Vagina (tissue), 2 donors: ENCODE measurements around the gene HOXB2. TPM values are rescaled to one million over a fixed set of nuclear protein-coding genes. Genes with fewer than 3 reads are reported as not detected.

Experiments used
- DNase-seq, 2 donors: peaks; one replicate each; pipeline ENCODE4 v3.0.0-alpha.2; 2017; ENCODE audit errors: extremely low spot score in 2 of 2
- H3K27ac ChIP-seq: fragments of 200-600 bp; sonication (generic); one replicate; pipeline ENCODE4 v1.5.1; 2019
- H3K27me3 ChIP-seq: fragments of 200-600 bp; sonication (generic); one replicate; pipeline ENCODE4 v1.5.1; 2019
- H3K36me3 ChIP-seq, 2 donors: fragments of 200-600 bp; sonication (generic); one replicate each; pipeline ENCODE4 v1.5.1; 2017 to 2019
- H3K4me1 ChIP-seq: fragments of 200-600 bp; sonication (generic); one replicate; pipeline ENCODE4 v1.5.1; 2019
- H3K4me3 ChIP-seq, 2 donors: fragments of 200-600 bp; sonication (generic); 1 replicate in 1 of 2; 2 replicates in 1 of 2; pipeline ENCODE4 v1.5.1; 2016 to 2019
- H3K9me3 ChIP-seq: fragments of 200-600 bp; sonication (generic); one replicate; pipeline ENCODE4 v1.5.1; 2019
- POLR2A ChIP-seq, 2 donors: fragments of 450-650 bp; IDR thresholded peaks; one replicate each; pipeline ENCODE4 v1.6.1; 2017; ENCODE audit warnings: antibody characterized with exemption in 2 of 2, mild to moderate bottlenecking in 2 of 2, moderate library complexity in 2 of 2
- POLR2AphosphoS5 ChIP-seq, 2 donors: sonication (generic); formaldehyde crosslinking; IDR thresholded peaks; one replicate each; pipeline ENCODE4 v1.9.0; 2017; ENCODE audit warnings: antibody characterized with exemption in 2 of 2, mild to moderate bottlenecking in 2 of 2, low read depth in 1 of 2; ENCODE audit not compliant: insufficient read depth in 1 of 2
- intact Hi-C: fragments of 100-400 bp; cut with DNase I; formaldehyde crosslinking; loops from one replicate; pipeline ENCODE4 v1.15.1; 2023
- total RNA-seq: library from RNA; depleted of rRNA; stranded (reverse); fragments of >200 nt; gene quantifications from one replicate; pipeline ENCODE4 v1.2.3, GENCODE V29; 2016
- TF ChIP-seq, protein P1 (sequence below), 3 experiments: fragments of 450-650 bp in 2 of 3; fragments of 200-600 bp in 1 of 3; sonication (generic) in 1 of 3; IDR thresholded peaks; one replicate each; pipeline ENCODE4 v1.5.1; 2017 to 2019; ENCODE audit warnings: antibody characterized with exemption in 3 of 3, mild to moderate bottlenecking in 2 of 3, moderate library complexity in 2 of 3

HOXB2 gene
- total RNA-seq, 1 donor from 2014 or later = 14.2 TPM

- intact Hi-C loops = no loop called here
- H3K27ac ChIP-seq = no peak overlapping the region
Observed at GRCh38 chr17:48569240-48569582, 24.3 kb upstream of the HOXB2 start.

DNA sequence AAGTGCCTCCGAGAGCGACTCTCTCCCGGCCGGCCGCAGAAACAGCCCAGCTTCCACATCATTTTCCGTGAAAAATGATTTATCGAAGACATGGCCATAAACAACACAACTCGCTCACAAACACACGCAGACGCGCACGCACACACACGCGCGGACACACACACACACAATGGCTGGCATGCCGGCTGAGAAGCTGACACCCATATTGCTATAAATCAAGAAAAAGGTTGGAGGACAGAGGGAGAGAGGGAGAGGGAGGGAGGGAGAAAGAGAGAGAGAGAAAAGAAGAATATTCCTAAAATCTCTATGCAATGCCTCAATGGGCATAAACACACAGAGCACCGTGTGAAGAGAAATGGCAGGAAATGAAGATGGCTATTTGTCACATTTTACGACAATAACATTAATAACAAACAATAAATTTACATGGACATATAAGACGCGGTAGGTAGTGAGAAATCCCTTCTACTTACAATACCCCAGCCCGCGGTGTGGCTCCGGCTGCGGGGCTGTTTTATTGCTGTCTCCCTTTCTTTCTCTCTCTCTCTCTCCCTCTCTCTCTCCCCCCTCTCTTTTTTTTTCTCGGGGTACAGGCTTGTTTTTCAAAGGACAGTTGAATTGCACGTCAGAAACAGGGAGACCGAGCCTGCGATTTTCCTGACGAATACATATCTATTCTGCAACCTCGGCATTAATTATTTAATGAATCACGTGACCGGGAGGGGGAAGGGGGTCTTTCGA is 23.8 kb upstream of the HOXB2 start:
- Histone ChIP-seq H3K36me3 (no peaks in the 10 kb centered on the region), H3K27ac (no peak overlapping the region), H3K4me3 (no peak overlapping the region), H3K27me3 (peaks cover 9% of the 10 kb centered on the region), H3K9me3 (no peaks in the 10 kb centered on the region), H3K4me1 (no peaks in the 10 kb centered on the region)
- TF ChIP-seq POLR2A (IDR thresholded peaks at IDR 0.05) = no peak
- TF ChIP-seq, protein P1, sequence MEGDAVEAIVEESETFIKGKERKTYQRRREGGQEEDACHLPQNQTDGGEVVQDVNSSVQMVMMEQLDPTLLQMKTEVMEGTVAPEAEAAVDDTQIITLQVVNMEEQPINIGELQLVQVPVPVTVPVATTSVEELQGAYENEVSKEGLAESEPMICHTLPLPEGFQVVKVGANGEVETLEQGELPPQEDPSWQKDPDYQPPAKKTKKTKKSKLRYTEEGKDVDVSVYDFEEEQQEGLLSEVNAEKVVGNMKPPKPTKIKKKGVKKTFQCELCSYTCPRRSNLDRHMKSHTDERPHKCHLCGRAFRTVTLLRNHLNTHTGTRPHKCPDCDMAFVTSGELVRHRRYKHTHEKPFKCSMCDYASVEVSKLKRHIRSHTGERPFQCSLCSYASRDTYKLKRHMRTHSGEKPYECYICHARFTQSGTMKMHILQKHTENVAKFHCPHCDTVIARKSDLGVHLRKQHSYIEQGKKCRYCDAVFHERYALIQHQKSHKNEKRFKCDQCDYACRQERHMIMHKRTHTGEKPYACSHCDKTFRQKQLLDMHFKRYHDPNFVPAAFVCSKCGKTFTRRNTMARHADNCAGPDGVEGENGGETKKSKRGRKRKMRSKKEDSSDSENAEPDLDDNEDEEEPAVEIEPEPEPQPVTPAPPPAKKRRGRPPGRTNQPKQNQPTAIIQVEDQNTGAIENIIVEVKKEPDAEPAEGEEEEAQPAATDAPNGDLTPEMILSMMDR (IDR thresholded peaks at IDR 0.05) = no peak
- no peak for TF ChIP-seq POLR2AphosphoS5 (IDR thresholded peaks at IDR 0.05; ENCODE audit: insufficient read depth in 1 of 2, low read depth in 1 of 2)
- DNase-seq = no peak
- intact Hi-C loops = no loop called here

More at GRCh38 chr17:48569240-48569582, 24.3 kb upstream of the HOXB2 start:
- no peak overlapping the region for H3K4me3 ChIP-seq
- H3K9me3 ChIP-seq = no peaks in the 10 kb centered on the region
- no peaks in the 10 kb centered on the region for H3K36me3 ChIP-seq
- no peaks in the 10 kb centered on the region for H3K4me1 ChIP-seq
- DNase-seq = no peak
- TF ChIP-seq POLR2AphosphoS5 (IDR thresholded peaks at IDR 0.05; ENCODE audit: insufficient read depth in 1 of 2, low read depth in 1 of 2) = no peak
- no peak for TF ChIP-seq POLR2A (IDR thresholded peaks at IDR 0.05)
- TF ChIP-seq, protein P1 (IDR thresholded peaks at IDR 0.05) = no peak
- peaks cover 9% of the 10 kb centered on the region for H3K27me3 ChIP-seq

DNA sequence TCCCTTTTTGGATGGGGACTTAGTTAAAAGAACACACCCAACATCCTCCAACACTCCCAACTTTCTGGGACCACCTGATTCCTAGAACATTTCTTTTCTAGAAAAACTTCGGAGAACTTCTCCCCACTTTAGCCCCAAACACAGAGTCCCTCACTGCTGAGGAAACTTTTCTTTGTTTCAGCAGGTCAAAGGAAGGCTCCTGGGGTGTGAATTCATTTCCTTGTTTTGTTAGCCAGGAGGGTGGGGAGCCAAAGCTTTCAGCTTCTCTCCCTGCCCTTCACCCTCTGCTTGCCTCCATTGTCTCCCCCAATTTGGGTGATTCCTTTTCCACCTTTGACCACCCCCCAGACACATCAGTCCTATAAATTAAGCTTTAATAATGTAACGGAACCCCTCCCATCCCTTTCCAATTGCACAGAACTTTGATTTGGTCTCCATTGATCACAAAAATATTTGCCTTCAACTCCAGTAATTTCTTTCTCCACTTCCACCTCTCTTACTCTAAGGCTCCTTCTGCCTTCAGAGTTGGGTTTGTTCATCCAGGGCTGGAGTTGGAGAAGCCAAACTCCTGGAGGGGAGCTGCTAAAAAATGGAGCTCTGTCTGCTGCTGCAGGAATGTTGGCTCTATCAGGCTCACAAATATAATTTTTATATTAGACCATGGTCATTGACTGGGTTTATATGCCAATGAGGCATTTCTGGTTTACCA is 22.9 kb upstream of the HOXB2 start:
- no peak overlapping the region for H3K4me3 ChIP-seq
- TF ChIP-seq POLR2A (IDR thresholded peaks at IDR 0.05) (no peak), POLR2AphosphoS5 (IDR thresholded peaks at IDR 0.05; ENCODE audit: insufficient read depth in 1 of 2, low read depth in 1 of 2) (no peak)
- TF ChIP-seq, protein P1 (IDR thresholded peaks at IDR 0.05) = no peak
- intact Hi-C loops = no loop called here
- H3K36me3 ChIP-seq = no peaks in the 10 kb centered on the region
- no peak overlapping the region for H3K27ac ChIP-seq
- H3K9me3 ChIP-seq = no peaks in the 10 kb centered on the region
- H3K4me1 ChIP-seq = no peaks in the 10 kb centered on the region
- peaks cover 9% of the 10 kb centered on the region for H3K27me3 ChIP-seq
- DNase-seq = no peak

DNA sequence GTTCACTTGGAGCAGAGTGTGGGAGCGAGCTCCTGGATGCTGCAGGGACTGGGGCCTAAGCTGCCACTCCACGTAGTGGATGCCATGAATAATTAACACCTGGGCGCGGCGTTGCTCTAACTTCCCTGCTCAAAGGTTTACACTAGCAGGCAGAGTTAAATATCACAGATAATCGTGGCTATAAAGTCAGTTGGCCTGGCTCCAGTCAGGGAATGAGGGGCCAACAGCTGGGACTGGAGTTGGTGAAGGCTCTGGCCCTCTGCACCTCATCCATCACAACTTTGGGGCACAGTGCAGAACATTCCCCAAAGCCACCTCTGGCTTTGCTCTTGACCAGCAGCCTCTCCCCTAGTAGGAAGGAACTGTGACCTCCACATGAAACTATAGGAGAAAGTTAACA is 22.3 kb upstream of the HOXB2 start:
- peaks cover 11% of the 10 kb centered on the region for H3K27me3 ChIP-seq
- TF ChIP-seq POLR2AphosphoS5 (IDR thresholded peaks at IDR 0.05; ENCODE audit: insufficient read depth in 1 of 2, low read depth in 1 of 2) = no peak
- intact Hi-C loops = no loop called here
- no peak for DNase-seq
- peak overlapping the region; percentile 9 for H3K27ac ChIP-seq
- H3K4me1 ChIP-seq = no peaks in the 10 kb centered on the region
- H3K36me3 ChIP-seq = no peaks in the 10 kb centered on the region
- H3K4me3 ChIP-seq = no peak overlapping the region
- no peaks in the 10 kb centered on the region for H3K9me3 ChIP-seq

GRCh38 chr17:48566717-48567116 is 21.8 kb upstream of the HOXB2 start:
- TF ChIP-seq POLR2AphosphoS5 (IDR thresholded peaks at IDR 0.05; ENCODE audit: insufficient read depth in 1 of 2, low read depth in 1 of 2) = no peak
- no peak for TF ChIP-seq POLR2A (IDR thresholded peaks at IDR 0.05)
- TF ChIP-seq, protein P1 (IDR thresholded peaks at IDR 0.05) = no peak
- Histone ChIP-seq H3K36me3 (no peaks in the 10 kb centered on the region), H3K4me1 (no peaks in the 10 kb centered on the region), H3K4me3 (no peak overlapping the region), H3K27me3 (peaks cover 13% of the 10 kb centered on the region), H3K9me3 (no peaks in the 10 kb centered on the region), H3K27ac (peak overlapping the region; percentile 9)
- DNase-seq = no peak
- intact Hi-C loops = no loop called here
